DOHH2 (cell line): Measurements from ENCODE around the gene SLC25A22.

Experiments
- H3F3A ChIP-seq: fragments of 200-600 bp; sonication (generic), shearing (Covaris generic); 2 replicates; pipeline ENCODE4 v1.6.0; 2016; ENCODE audit warnings: antibody characterized with exemption, mild to moderate bottlenecking; ENCODE audit not compliant: control insufficient read depth, insufficient read depth
- H3K27ac ChIP-seq: fragments of 200-600 bp; sonication (generic); 2 replicates; pipeline ENCODE4 v1.5.1; 2014; ENCODE audit warnings: low read depth, mild to moderate bottlenecking, low read length, moderate library complexity
- H3K27me3 ChIP-seq: fragments of 200-600 bp; sonication (generic); 2 replicates; pipeline ENCODE4 v1.6.1; 2014; ENCODE audit warnings: mild to moderate bottlenecking, low read length, mixed read lengths; ENCODE audit not compliant: control insufficient read depth
- H3K36me3 ChIP-seq: fragments of 200-600 bp; sonication (generic); 2 replicates; pipeline ENCODE4 v1.6.1; 2014; ENCODE audit warnings: mild to moderate bottlenecking, low read length, moderate library complexity, mixed read lengths; ENCODE audit not compliant: control insufficient read depth
- H3K4me1 ChIP-seq: fragments of 200-600 bp; sonication (generic); 2 replicates; pipeline ENCODE4 v1.6.1; 2014; ENCODE audit warnings: mild to moderate bottlenecking, low read length, mixed read lengths; ENCODE audit not compliant: control insufficient read depth
- H3K4me2 ChIP-seq: fragments of 200-600 bp; sonication (generic); 2 replicates; pipeline ENCODE4 v1.6.0; 2014; ENCODE audit warnings: mild to moderate bottlenecking, low read length, moderate library complexity
- H3K4me3 ChIP-seq: fragments of 200-600 bp; sonication (generic); 2 replicates; pipeline ENCODE4 v1.5.1; 2014; ENCODE audit warnings: mild to moderate bottlenecking, low read length, mixed read lengths
- H3K79me2 ChIP-seq: fragments of 200-600 bp; sonication (generic); 2 replicates; pipeline ENCODE4 v1.6.1; 2014; ENCODE audit warnings: mild to moderate bottlenecking, low read length, mixed read lengths; ENCODE audit not compliant: control insufficient read depth
- H3K9me2 ChIP-seq: fragments of 200-600 bp; sonication (generic); replicated peaks from 2 replicates; pipeline ENCODE4 v1.6.1; 2014; ENCODE audit warnings: mild to moderate bottlenecking, low read length, mixed read lengths; ENCODE audit not compliant: control insufficient read depth
- H3K9me3 ChIP-seq: fragments of 200-600 bp; sonication (generic); 2 replicates; pipeline ENCODE4 v1.6.1; 2014; ENCODE audit warnings: antibody characterized with exemption, low read length, mixed read lengths; ENCODE audit not compliant: control insufficient read depth, insufficient read depth
- H4K20me1 ChIP-seq: fragments of 200-600 bp; sonication (generic); 2 replicates; pipeline ENCODE4 v1.6.0; 2014; ENCODE audit warnings: low read depth, mild to moderate bottlenecking, antibody characterized with exemption, low read length, moderate library complexity; ENCODE audit not compliant: control insufficient read depth, insufficient read depth
- EZH2phosphoT487 ChIP-seq: fragments of 200-600 bp; sonication (generic); IDR thresholded peaks from 2 replicates; pipeline ENCODE4 v1.6.1; 2017; ENCODE audit warnings: borderline replicate concordance, mild to moderate bottlenecking, antibody characterized with exemption, low read length, moderate library complexity, mixed read lengths
- TF ChIP-seq, protein P1 (sequence below): fragments of 200-600 bp; sonication (generic); IDR thresholded peaks from one replicate; pipeline ENCODE4 v1.5.1; 2014; ENCODE audit warnings: antibody characterized with exemption, mild to moderate bottlenecking, low read depth, low read length; ENCODE audit not compliant: poor library complexity, severe bottlenecking

Gene SLC25A22

DNA sequence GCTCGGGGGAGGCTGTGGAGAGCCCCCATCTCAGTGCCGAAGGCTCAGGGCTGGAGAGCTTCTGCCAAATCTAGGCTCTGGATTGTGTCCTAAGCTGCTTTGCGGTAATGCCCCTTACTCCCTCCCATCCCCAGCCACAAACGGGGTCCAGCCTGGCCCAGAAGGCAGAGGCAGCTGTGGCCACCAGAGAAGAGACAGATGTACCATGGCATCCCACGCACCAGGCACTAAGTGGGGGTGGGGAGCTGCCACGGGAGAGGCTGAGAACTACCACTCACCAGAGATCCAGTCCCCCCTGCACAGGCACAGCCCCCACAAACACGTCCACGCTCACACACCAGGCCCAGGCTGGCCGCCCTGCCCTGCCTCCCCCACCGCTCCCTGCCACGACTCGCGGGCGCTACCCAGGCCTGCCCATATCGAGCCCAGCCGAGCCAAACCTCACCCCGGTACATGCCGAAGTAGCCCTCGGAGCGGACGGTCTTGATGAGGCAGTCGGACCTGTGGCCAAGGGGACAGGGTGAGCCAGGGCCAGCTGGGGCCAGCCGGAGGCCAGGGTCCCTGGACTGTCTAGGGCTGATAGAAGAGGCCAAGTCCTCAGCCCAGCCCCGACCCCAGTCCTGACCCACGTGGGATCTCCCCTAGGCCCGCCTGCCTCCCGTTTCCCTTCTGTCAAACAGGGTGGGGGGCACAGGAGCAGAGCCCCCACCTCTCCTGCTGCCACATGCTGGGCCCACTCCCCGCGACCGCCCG lies 3.9 kb downstream of the SLC25A22 start:
- Histone ChIP-seq H3K4me2 (no peak overlapping the region; the same call in 1 of the 2 replicates), H3F3A (peaks cover 15% of the 10 kb centered on the region; the same call in 1 of the 2 replicates), H3K4me1 (peaks cover 37% of the 10 kb centered on the region), H3K9me2 (no peaks in the 10 kb centered on the region), H3K79me2 (peaks cover 25% of the 10 kb centered on the region), H3K4me3 (no peak overlapping the region), H3K9me3 (no peaks in the 10 kb centered on the region), H3K27me3 (no peaks in the 10 kb centered on the region), H4K20me1 (peaks cover 4% of the 10 kb centered on the region; the same call in 1 of the 2 replicates), H3K27ac (no peak overlapping the region), H3K36me3 (peaks cover 17% of the 10 kb centered on the region; the same call in 1 of the 2 replicates)
- TF ChIP-seq, protein P1, sequence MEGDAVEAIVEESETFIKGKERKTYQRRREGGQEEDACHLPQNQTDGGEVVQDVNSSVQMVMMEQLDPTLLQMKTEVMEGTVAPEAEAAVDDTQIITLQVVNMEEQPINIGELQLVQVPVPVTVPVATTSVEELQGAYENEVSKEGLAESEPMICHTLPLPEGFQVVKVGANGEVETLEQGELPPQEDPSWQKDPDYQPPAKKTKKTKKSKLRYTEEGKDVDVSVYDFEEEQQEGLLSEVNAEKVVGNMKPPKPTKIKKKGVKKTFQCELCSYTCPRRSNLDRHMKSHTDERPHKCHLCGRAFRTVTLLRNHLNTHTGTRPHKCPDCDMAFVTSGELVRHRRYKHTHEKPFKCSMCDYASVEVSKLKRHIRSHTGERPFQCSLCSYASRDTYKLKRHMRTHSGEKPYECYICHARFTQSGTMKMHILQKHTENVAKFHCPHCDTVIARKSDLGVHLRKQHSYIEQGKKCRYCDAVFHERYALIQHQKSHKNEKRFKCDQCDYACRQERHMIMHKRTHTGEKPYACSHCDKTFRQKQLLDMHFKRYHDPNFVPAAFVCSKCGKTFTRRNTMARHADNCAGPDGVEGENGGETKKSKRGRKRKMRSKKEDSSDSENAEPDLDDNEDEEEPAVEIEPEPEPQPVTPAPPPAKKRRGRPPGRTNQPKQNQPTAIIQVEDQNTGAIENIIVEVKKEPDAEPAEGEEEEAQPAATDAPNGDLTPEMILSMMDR, result no peak
- no peak for TF ChIP-seq EZH2phosphoT487

DNA sequence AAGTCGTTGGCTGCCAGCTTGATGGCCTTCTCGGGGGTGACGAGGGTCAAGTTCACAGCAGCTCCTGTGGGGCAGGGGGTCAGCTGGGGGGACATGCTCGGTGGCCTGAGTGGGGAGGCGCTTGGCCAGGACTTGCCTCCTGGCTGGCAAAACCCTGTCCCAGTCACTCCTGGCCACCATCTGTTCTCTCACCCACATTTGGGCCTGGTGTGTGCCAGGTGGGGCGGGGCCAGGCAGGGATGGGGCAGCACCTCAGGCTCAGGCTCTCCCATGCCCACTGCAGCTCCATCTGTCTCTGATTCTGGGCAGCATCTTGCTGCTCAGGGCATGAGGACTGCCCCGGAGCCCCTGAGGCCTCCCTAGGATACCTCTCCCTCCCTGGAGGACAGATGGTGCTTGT lies 4.5 kb downstream of the SLC25A22 start:
- Histone ChIP-seq H3K9me3 (no peaks in the 10 kb centered on the region), H3K4me1 (peaks cover 39% of the 10 kb centered on the region), H3K27me3 (no peaks in the 10 kb centered on the region), H3K9me2 (no peaks in the 10 kb centered on the region), H3F3A (peaks cover 12% of the 10 kb centered on the region; the same call in 1 of the 2 replicates), H3K27ac (no peak overlapping the region), H4K20me1 (peaks cover 4% of the 10 kb centered on the region; the same call in 1 of the 2 replicates), H3K36me3 (peaks cover 13% of the 10 kb centered on the region; the same call in 1 of the 2 replicates), H3K79me2 (peaks cover 31% of the 10 kb centered on the region), H3K4me2 (no peak overlapping the region), H3K4me3 (no peak overlapping the region)
- TF ChIP-seq, protein P1, result no peak
- no peak for TF ChIP-seq EZH2phosphoT487

DNA sequence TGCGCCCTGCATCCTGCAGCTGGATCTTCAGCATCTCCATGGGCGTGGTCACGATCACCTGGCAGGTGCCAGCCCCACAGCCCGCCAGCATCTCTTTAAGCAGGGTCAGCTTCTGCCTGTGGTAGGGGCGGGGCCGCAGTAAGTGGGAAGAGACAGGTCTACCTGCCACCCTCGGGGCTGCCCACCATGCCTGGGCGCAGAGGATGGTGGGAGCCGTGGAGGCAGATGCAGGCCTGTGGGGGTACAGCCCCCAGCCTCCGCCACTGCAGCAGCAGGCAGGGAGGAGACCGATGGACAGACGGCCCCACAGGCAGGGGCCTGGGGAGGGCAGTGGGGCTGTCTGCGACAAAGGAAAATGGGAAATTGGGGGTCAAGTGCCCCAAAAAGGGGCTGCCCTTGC lies 5.2 kb downstream of the SLC25A22 start:
- H3F3A ChIP-seq, result peaks cover 12% of the 10 kb centered on the region; the same call in 1 of the 2 replicates
- H3K4me1 ChIP-seq, result peaks cover 42% of the 10 kb centered on the region
- peaks cover 31% of the 10 kb centered on the region for H3K79me2 ChIP-seq
- H3K27me3 ChIP-seq, result no peaks in the 10 kb centered on the region
- no peaks in the 10 kb centered on the region for H3K9me2 ChIP-seq
- no peak overlapping the region for H3K4me2 ChIP-seq
- no peak overlapping the region for H3K4me3 ChIP-seq
- TF ChIP-seq, protein P1, result no peak
- TF ChIP-seq EZH2phosphoT487, result no peak
- peaks cover 4% of the 10 kb centered on the region; the same call in 1 of the 2 replicates for H4K20me1 ChIP-seq
- H3K27ac ChIP-seq, result no peak overlapping the region
- H3K9me3 ChIP-seq, result no peaks in the 10 kb centered on the region
- peaks cover 13% of the 10 kb centered on the region; the same call in 1 of the 2 replicates for H3K36me3 ChIP-seq
